ENCODE results near the gene UXT.
A peak's percentile ranks its signal among the peaks of the same experiment; 100 is the strongest.
"Not testable (repeated sequence)": the region's sequence is repeated elsewhere in the genome, so short reads cannot be mapped to it uniquely, and the experiment has no call there.

UXT gene

GRCh38 chrX:47608130-47608810 lies 50.7 kb downstream of the UXT start:
- H3K4me3 ChIP-seq (ENCODE audit: low read length) = no peak overlapping the region
- no peak for DNase-seq (ENCODE audit: low read depth)
- no peak for TF ChIP-seq CTCF (conservative IDR thresholded peaks at IDR 0.05; ENCODE audit: low read length)

GRCh38 chrX:47607091-47607490 lies 51.9 kb downstream of the UXT start:
- TF ChIP-seq CTCF (conservative IDR thresholded peaks at IDR 0.05; ENCODE audit: low read length) = no peak
- H3K4me3 ChIP-seq (ENCODE audit: low read length) = no peak overlapping the region
- DNase-seq (ENCODE audit: low read depth) = peak; percentile 7

DNA sequence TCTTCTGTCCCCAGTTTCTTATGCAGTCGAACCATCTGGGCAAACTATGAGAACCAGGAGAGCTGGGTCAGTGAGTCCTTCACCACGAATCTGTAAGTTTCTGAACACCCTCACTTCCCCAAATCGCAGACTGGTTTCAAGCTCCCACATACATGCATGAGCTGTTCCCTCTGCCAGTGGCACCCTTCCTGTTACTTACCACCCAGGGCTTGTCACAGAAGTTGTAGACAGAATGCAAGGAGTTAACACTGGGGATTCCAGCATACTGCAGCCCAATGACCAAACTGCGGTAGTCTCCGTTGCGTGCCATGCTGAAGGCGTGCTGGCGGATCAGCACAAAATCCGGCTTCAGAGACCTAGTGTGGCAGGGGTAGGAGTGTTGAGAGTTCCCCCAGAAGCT lies 54.0 kb downstream of the UXT start:
- no peak overlapping the region for H3K4me3 ChIP-seq (ENCODE audit: low read length)
- DNase-seq (ENCODE audit: low read depth) = no peak
- TF ChIP-seq CTCF (conservative IDR thresholded peaks at IDR 0.05; ENCODE audit: low read length) = no peak

GRCh38 chrX:47603125-47603524 lies 55.9 kb downstream of the UXT start:
- not testable (repeated sequence) for DNase-seq (ENCODE audit: low read depth); H3K4me3 ChIP-seq (ENCODE audit: low read length)
